Esophagus (tissue), 2 donors: ENCODE measurements around the gene NRCAM. TPM values are rescaled to one million over a fixed set of nuclear protein-coding genes. Genes with fewer than 3 reads are reported as not detected.
"Not testable (repeated sequence)": the region's sequence is repeated elsewhere in the genome, so short reads cannot be mapped to it uniquely, and the experiment has no call there.

Experiments used
- H3K27ac ChIP-seq, 2 donors: one replicate each; pipeline ENCODE4 v1.5.1; 2013; ENCODE audit warnings: low read depth in 2 of 2, mild to moderate bottlenecking in 2 of 2, inconsistent platforms in 1 of 2, low read length in 1 of 2, moderate library complexity in 1 of 2
- H3K27me3 ChIP-seq, 2 donors: one replicate each; pipeline ENCODE4 v1.6.1; 2013; ENCODE audit warnings: low read length in 2 of 2, control low read depth in 1 of 2, mild to moderate bottlenecking in 1 of 2; ENCODE audit not compliant: insufficient read depth in 2 of 2, control insufficient read depth in 1 of 2
- H3K36me3 ChIP-seq, 2 donors: one replicate each; pipeline ENCODE4 v1.6.1; 2013; ENCODE audit warnings: low read length in 1 of 2; ENCODE audit not compliant: control insufficient read depth in 2 of 2, insufficient read depth in 2 of 2
- H3K4me1 ChIP-seq, 2 donors: one replicate each; pipeline ENCODE4 v1.6.1; 2013; ENCODE audit warnings: low read length in 1 of 2; ENCODE audit not compliant: control insufficient read depth in 2 of 2, insufficient read depth in 2 of 2
- H3K4me3 ChIP-seq, 2 donors: one replicate each; pipeline ENCODE4 v1.5.1; 2013; ENCODE audit warnings: low read length in 2 of 2, mild to moderate bottlenecking in 2 of 2, low read depth in 1 of 2, moderate library complexity in 1 of 2
- H3K9me3 ChIP-seq, 2 donors: one replicate each; pipeline ENCODE4 v1.6.1; 2013; ENCODE audit warnings: mild to moderate bottlenecking in 2 of 2, low read depth in 1 of 2, low read length in 1 of 2, moderate library complexity in 1 of 2; ENCODE audit not compliant: control insufficient read depth in 2 of 2, insufficient read depth in 1 of 2
- WGBS, 2 donors: extraction: QIAGEN DNeasy Blood & Tissue Kit; methylation state at CpG; one replicate each; pipeline ENCODE4 v1.1.7; 2013; 5-methylcytosine and 5-hydroxymethylcytosine counted together
- polyA plus RNA-seq, 2 donors: library from polyadenylated mRNA; stranded (reverse); fragments of 200-250 nt; gene quantifications; one replicate each; pipeline ENCODE4 v1.2.3, GENCODE V29; 2013
- donor health status: healthy with polysubstance abuse.
- donor health status: Bipolar disorder and iron deficiency.

Gene NRCAM
- polyA plus RNA-seq, 2 donors, result 0.35 to 0.96 TPM

DNA sequence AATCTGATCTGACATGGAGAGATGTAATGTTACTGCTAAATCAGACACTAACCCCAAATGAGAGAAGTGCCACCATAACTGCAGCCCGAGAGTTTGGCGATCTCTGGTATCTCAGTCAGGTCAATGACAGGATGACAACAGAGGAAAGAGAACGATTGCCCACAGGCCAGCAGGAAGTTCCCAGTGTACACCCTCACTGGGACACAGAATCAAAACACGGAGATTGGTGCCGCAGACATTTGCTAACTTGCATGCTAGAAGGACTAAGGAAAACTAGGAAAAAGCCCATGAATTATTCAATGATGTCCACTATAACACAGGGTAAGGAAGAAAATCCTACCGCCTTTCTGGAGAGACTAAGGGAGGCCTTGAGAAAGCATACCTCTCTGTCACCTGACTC is 115.8 kb downstream of the NRCAM start:
- H3K4me1 ChIP-seq, H3K36me3 ChIP-seq, H3K4me3 ChIP-seq, H3K9me3 ChIP-seq, H3K27ac ChIP-seq, H3K27me3 ChIP-seq: not testable (repeated sequence)
- 68 to 82% methylated on average over 6 of the region's 6 CpGs for WGBS, 2 donors

- Histone ChIP-seq H3K36me3 (no peaks in the 10 kb centered on the region), H3K4me3 (no peak overlapping the region), H3K4me1 (no peaks in the 10 kb centered on the region), H3K27ac (no peak overlapping the region), H3K9me3 (no peaks in the 10 kb centered on the region), H3K27me3 (no peaks in the 10 kb centered on the region)
- WGBS, 2 donors, result 38 to 44% methylated on average over 1 of the region's 1 CpG
Observed at GRCh38 chr7:108335269-108335918, 120.8 kb downstream of the NRCAM start.

DNA sequence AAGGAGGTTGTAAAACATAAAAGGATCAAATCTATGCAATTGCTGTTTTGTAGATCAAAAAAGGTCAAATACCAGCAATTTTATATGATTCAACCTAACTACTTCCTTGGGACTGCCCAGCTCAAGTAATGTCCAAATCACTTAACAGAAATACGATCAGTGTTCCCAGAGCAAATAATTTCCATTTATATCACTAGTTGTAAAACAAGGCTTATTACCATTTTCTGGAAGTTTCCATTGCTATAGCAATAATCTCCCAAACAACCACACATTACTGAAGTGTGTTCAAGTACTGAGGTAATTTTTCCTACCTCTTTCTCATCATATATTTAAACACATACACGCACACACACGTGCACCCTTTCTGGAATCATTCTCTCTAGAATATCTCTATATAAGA is 123.3 kb downstream of the NRCAM start:
- H3K36me3 ChIP-seq, result no peaks in the 10 kb centered on the region
- H3K4me1 ChIP-seq, result no peaks in the 10 kb centered on the region
- no peak overlapping the region for H3K4me3 ChIP-seq
- H3K27me3 ChIP-seq, result no peaks in the 10 kb centered on the region
- H3K27ac ChIP-seq, result no peak overlapping the region
- 75 to 82% methylated on average over 3 of the region's 3 CpGs for WGBS, 2 donors
- no peaks in the 10 kb centered on the region for H3K9me3 ChIP-seq

GRCh38 chr7:108331971-108332370 is 124.3 kb downstream of the NRCAM start:
- H3K27ac ChIP-seq, result no peak overlapping the region
- no peaks in the 10 kb centered on the region for H3K9me3 ChIP-seq
- H3K27me3 ChIP-seq, result no peaks in the 10 kb centered on the region
- H3K4me1 ChIP-seq, result no peaks in the 10 kb centered on the region
- H3K36me3 ChIP-seq, result no peaks in the 10 kb centered on the region
- H3K4me3 ChIP-seq, result no peak overlapping the region
- WGBS, 2 donors, result 66 to 71% methylated on average over 1 of the region's 1 CpG

GRCh38 chr7:108330227-108330626 is 126.0 kb downstream of the NRCAM start:
- Histone ChIP-seq H3K27ac (no peak overlapping the region), H3K4me3 (no peak overlapping the region), H3K36me3 (no peaks in the 10 kb centered on the region), H3K27me3 (no peaks in the 10 kb centered on the region), H3K4me1 (no peaks in the 10 kb centered on the region), H3K9me3 (no peaks in the 10 kb centered on the region)
- 89 to 95% methylated on average over 6 of the region's 6 CpGs for WGBS, 2 donors

GRCh38 chr7:108329514-108329913 is 126.7 kb downstream of the NRCAM start:
- no peak overlapping the region for H3K27ac ChIP-seq
- H3K4me3 ChIP-seq, result no peak overlapping the region
- H3K9me3 ChIP-seq, result no peaks in the 10 kb centered on the region
- H3K36me3 ChIP-seq, result no peaks in the 10 kb centered on the region
- WGBS, 2 donors, result 80 to 81% methylated on average over 2 of the region's 2 CpGs
- no peaks in the 10 kb centered on the region for H3K27me3 ChIP-seq
- H3K4me1 ChIP-seq, result no peaks in the 10 kb centered on the region

GRCh38 chr7:108328174-108328651 is 128.0 kb downstream of the NRCAM start:
- Histone ChIP-seq H3K9me3 (no peaks in the 10 kb centered on the region), H3K36me3 (no peaks in the 10 kb centered on the region), H3K4me1 (no peaks in the 10 kb centered on the region), H3K27ac (no peak overlapping the region), H3K4me3 (no peak overlapping the region), H3K27me3 (no peaks in the 10 kb centered on the region)
- WGBS, 2 donors, result 53 to 64% methylated on average over 2 of the region's 2 CpGs

DNA sequence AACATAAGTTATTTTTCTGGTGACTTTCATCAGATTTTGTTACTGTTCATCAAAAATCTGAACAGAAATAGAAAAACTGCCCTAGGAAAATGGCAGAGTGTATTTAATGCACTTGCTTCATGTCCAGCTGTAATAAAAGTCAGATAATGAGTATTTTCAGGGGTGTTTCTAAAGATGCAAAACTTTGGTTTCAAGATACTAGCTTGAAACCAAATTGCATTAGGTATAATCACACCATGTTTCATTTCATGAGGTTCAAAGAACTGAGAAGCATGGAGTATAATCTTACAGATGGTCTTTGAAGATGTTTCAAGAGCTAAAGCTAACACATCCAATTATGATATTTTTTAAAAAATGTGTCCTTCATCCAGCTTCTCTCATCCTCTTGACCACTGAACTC is 128.9 kb downstream of the NRCAM start:
- H3K9me3 ChIP-seq, result no peaks in the 10 kb centered on the region

GRCh38 chr7:108326938-108327337 is 129.3 kb downstream of the NRCAM start:
- H3K4me1 ChIP-seq, result no peaks in the 10 kb centered on the region
- WGBS, 2 donors, result 67 to 81% methylated on average over 2 of the region's 2 CpGs
- H3K4me3 ChIP-seq, result no peak overlapping the region
- H3K9me3 ChIP-seq, result no peaks in the 10 kb centered on the region
- H3K36me3 ChIP-seq, result no peaks in the 10 kb centered on the region
- no peaks in the 10 kb centered on the region for H3K27me3 ChIP-seq
- H3K27ac ChIP-seq, result no peak overlapping the region

More for the DNA sequence above, 128.9 kb downstream of the NRCAM start:
- Histone ChIP-seq H3K4me1 (no peaks in the 10 kb centered on the region), H3K27me3 (no peaks in the 10 kb centered on the region), H3K36me3 (no peaks in the 10 kb centered on the region), H3K4me3 (no peak overlapping the region), H3K27ac (no peak overlapping the region)
